ENCODE data around the gene AREL1.

- TF ChIP-seq BHLHE40 (IDR thresholded peaks at IDR 0.05; ENCODE audit: borderline replicate concordance) (no peak), SUZ12 (IDR thresholded peaks at IDR 0.05) (no peak), HDGF (IDR thresholded peaks at IDR 0.05; ENCODE audit: borderline replicate concordance) (no peak), TARDBP (IDR thresholded peaks at IDR 0.05) (no peak), ARNT (IDR thresholded peaks at IDR 0.05) (no peak), L3MBTL2 (conservative IDR thresholded peaks at IDR 0.05) (no peak), FOXA1 (IDR thresholded peaks at IDR 0.05) (no peak), CTBP1 (IDR thresholded peaks at IDR 0.05; ENCODE audit: borderline replicate concordance) (no peak), NFRKB (IDR thresholded peaks at IDR 0.05) (no peak), FOXM1 (IDR thresholded peaks at IDR 0.05; ENCODE audit: borderline replicate concordance) (no peak), SP1 (IDR thresholded peaks at IDR 0.05) (no peak)
- TF ChIP-seq, protein P1, sequence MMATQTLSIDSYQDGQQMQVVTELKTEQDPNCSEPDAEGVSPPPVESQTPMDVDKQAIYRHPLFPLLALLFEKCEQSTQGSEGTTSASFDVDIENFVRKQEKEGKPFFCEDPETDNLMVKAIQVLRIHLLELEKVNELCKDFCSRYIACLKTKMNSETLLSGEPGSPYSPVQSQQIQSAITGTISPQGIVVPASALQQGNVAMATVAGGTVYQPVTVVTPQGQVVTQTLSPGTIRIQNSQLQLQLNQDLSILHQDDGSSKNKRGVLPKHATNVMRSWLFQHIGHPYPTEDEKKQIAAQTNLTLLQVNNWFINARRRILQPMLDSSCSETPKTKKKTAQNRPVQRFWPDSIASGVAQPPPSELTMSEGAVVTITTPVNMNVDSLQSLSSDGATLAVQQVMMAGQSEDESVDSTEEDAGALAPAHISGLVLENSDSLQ (IDR thresholded peaks at IDR 0.05) = no peak
These were observed 57.1 kb downstream of the AREL1 start for GRCh38 chr14:74655599-74656395.

Data from HEK293T (cell line).